ENCODE measurements around the gene ZNF107.
A peak's percentile ranks its signal among the peaks of the same experiment; 100 is the strongest.

ZNF107 gene

DNA sequence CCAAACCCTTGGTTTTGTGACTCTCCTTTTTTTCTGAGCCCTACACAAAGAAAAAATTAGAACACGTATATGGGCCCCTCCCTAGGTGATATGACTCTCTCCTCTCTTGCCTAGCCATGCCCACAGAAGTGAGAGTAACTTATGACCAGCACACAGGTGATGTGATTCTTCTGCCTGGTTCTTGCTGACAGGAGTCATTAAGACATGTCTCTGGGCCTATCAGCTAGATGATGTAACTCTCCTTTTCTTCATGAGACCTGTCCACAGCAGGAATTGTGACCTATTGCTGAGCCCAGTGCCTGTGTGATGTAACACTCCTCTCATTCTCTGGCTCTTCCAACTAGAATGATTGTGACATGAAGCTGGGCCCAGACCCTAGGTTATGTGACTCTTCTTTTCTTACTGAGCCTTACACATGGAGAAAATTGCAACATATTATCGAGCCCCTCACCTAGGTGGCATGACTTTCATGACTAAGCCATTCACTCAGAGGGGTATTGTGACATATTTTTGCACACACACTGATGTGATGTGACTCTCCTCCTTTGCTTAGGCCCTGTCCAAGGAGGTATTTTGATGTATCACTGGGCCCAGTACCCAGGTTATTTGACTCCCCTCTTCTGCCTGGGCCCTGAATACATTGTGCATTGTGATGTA, 31.4 kb upstream of the ZNF107 start:
- TF ChIP-seq CTCF (IDR thresholded peaks at IDR 0.05; ENCODE audit: low read depth, low read length): no peak
- H4K20me1 ChIP-seq (ENCODE audit: insufficient read depth, low read length): no peaks in the 10 kb centered on the region
- H3K4me3 ChIP-seq (ENCODE audit: low read length): no peak overlapping the region
- no peak overlapping the region for H3K9ac ChIP-seq (ENCODE audit: low read length)
- no peaks in the 10 kb centered on the region for H3K27me3 ChIP-seq (ENCODE audit: low read depth, low read length)
- no peaks in the 10 kb centered on the region for H3K36me3 ChIP-seq (replicated peaks; ENCODE audit: low read depth, low read length)
- no peak overlapping the region for H3K4me2 ChIP-seq (ENCODE audit: low read length)
- H3K9me3 ChIP-seq (ENCODE audit: insufficient read depth, low read length): no peaks in the 10 kb centered on the region
- no peak overlapping the region for H2AFZ ChIP-seq (ENCODE audit: low read depth, low read length)
- no peak overlapping the region for H3K27ac ChIP-seq (ENCODE audit: low read length)
- H3K4me1 ChIP-seq (ENCODE audit: low read length): no peaks in the 10 kb centered on the region
- H3K79me2 ChIP-seq (ENCODE audit: low read length): no peaks in the 10 kb centered on the region

DNA sequence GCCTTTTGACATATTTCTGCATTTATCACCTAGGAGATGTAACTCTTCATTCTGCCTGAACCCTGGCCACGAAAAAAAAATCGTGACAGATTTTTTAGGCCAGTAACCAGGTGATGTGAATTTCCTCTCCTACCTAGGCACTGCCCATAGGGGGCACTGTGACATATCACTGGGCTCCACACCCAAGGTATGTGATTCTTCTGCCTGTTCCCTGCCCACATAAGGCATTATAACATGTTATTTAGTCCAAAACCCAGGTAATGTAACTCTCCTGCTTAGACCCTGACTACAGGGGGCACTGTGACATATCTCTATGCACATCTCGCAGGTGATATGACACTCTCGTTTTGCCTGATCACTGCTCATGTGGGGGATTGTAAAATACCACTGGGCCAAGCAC, 29.5 kb upstream of the ZNF107 start:
- Histone ChIP-seq H3K4me3 (ENCODE audit: low read length) (no peak overlapping the region), H3K9ac (ENCODE audit: low read length) (no peak overlapping the region), H3K27ac (ENCODE audit: low read length) (no peak overlapping the region), H3K9me3 (ENCODE audit: insufficient read depth, low read length) (no peaks in the 10 kb centered on the region), H2AFZ (ENCODE audit: low read depth, low read length) (no peak overlapping the region), H3K27me3 (ENCODE audit: low read depth, low read length) (no peaks in the 10 kb centered on the region), H3K79me2 (ENCODE audit: low read length) (no peaks in the 10 kb centered on the region), H4K20me1 (ENCODE audit: insufficient read depth, low read length) (no peaks in the 10 kb centered on the region), H3K4me2 (ENCODE audit: low read length) (no peak overlapping the region), H3K36me3 (replicated peaks; ENCODE audit: low read depth, low read length) (no peaks in the 10 kb centered on the region), H3K4me1 (ENCODE audit: low read length) (no peaks in the 10 kb centered on the region)
- TF ChIP-seq CTCF (IDR thresholded peaks at IDR 0.05; ENCODE audit: low read depth, low read length) (peak; percentile 59), EZH2phosphoT487 (IDR thresholded peaks at IDR 0.05; ENCODE audit: low read depth) (no peak)

DNA sequence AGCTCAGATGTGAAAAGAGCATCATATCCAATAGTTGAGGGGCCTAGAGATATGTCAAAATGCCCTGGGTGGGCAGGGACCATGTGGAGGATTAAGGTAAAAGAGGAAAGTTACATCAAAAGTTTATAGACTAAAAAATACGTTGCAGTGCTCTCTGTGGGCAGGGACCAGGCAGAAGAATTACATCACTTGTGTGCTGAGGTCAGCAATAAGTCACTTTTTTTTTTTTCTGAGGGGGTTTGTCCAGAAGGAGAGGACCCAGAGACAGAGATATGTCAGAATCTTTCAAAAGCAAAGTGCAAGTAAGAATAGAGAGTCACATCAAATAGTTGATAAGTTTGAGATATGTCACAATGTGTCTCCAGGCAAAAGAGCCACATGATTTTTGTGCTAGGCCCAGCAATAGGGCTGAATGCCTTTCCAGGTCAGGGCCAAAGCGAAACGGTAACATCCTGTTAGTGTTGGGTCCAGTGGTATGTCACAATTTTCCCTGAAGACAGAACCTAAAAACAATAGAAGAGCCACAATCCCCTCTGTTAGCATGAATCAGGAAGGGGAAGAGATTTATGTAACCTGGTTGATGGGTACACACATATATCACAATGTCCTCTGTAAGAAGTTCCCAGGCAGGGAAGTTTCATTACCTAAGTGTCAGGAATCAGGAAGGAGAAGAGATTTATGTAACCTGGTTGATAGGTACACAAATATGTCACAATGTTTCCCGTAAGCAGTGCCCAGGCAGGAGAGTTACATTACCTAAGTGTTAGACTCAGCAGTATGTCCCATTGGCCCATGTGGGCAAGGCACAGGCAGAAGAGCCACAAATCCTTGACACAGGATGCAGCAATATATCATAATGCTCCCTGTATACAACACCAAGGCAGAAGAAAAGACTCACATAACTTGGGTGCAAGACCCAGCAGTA, 28.1 kb upstream of the ZNF107 start:
- H3K27me3 ChIP-seq (ENCODE audit: low read depth, low read length): no peaks in the 10 kb centered on the region
- H3K4me3 ChIP-seq (ENCODE audit: low read length): no peak overlapping the region
- H3K27ac ChIP-seq (ENCODE audit: low read length): no peak overlapping the region
- TF ChIP-seq EZH2phosphoT487 (IDR thresholded peaks at IDR 0.05; ENCODE audit: low read depth) (no peak), CTCF (IDR thresholded peaks at IDR 0.05; ENCODE audit: low read depth, low read length) (no peak)
- H2AFZ ChIP-seq (ENCODE audit: low read depth, low read length): no peak overlapping the region
- H3K4me2 ChIP-seq (ENCODE audit: low read length): no peak overlapping the region
- no peaks in the 10 kb centered on the region for H3K4me1 ChIP-seq (ENCODE audit: low read length)
- H3K9me3 ChIP-seq (ENCODE audit: insufficient read depth, low read length): no peaks in the 10 kb centered on the region
- H3K9ac ChIP-seq (ENCODE audit: low read length): no peak overlapping the region
- H3K36me3 ChIP-seq (replicated peaks; ENCODE audit: low read depth, low read length): no peaks in the 10 kb centered on the region
- H3K79me2 ChIP-seq (ENCODE audit: low read length): no peaks in the 10 kb centered on the region
- no peaks in the 10 kb centered on the region for H4K20me1 ChIP-seq (ENCODE audit: insufficient read depth, low read length)

GRCh38 chr7:64638822-64639221, 27.1 kb upstream of the ZNF107 start:
- no peaks in the 10 kb centered on the region for H3K9me3 ChIP-seq (ENCODE audit: insufficient read depth, low read length)
- H3K4me1 ChIP-seq (ENCODE audit: low read length): no peaks in the 10 kb centered on the region
- H3K9ac ChIP-seq (ENCODE audit: low read length): no peak overlapping the region
- no peak overlapping the region for H2AFZ ChIP-seq (ENCODE audit: low read depth, low read length)
- H3K36me3 ChIP-seq (replicated peaks; ENCODE audit: low read depth, low read length): no peaks in the 10 kb centered on the region
- H3K27ac ChIP-seq (ENCODE audit: low read length): no peak overlapping the region
- TF ChIP-seq CTCF (IDR thresholded peaks at IDR 0.05; ENCODE audit: low read depth, low read length): no peak
- no peak for TF ChIP-seq EZH2phosphoT487 (IDR thresholded peaks at IDR 0.05; ENCODE audit: low read depth)
- H3K79me2 ChIP-seq (ENCODE audit: low read length): no peaks in the 10 kb centered on the region
- no peaks in the 10 kb centered on the region for H3K27me3 ChIP-seq (ENCODE audit: low read depth, low read length)
- H4K20me1 ChIP-seq (ENCODE audit: insufficient read depth, low read length): no peaks in the 10 kb centered on the region
- H3K4me3 ChIP-seq (ENCODE audit: low read length): no peak overlapping the region
- no peak overlapping the region for H3K4me2 ChIP-seq (ENCODE audit: low read length)

Measured in OCI-LY3 (cell line).